ENCODE measurements around the gene UNC5CL. TPM values are rescaled to one million over a fixed set of nuclear protein-coding genes. Genes with fewer than 3 reads are reported as not detected.

UNC5CL gene
- total and polyA plus RNA-seq, 4 donors, result 1.6 to 4.0 (median 2.1) TPM

DNA sequence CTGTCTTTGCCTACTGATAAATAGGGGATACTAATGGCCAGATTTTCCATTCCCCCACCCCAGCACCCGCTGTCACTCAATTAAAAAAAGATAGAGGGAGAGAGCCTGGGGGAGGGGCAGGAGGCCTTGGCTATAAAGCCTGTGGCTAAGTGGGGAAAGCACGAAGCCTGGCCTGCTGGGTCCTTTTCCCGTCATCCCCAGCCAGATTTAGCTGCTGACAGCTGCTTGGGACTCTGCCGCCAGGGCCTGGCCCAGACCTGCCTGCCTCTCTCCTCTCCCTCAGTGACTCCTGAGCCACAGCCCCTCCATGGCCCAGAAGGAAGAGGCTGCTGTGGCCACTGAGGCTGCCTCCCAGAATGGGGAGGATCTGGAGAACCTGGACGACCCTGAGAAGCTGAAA, 14.0 kb upstream of the UNC5CL start, which contains the start of gene APOBEC2:
Gene APOBEC2, plus strand, starts transcription at position 162 of the 400 bp plus-strand sequence. Its CDS starts 146 bp downstream, at position 308.
- no peaks in the 10 kb centered on the region for H3K36me3 ChIP-seq (ENCODE audit: control insufficient read depth in 4 of 4, insufficient read depth in 4 of 4, low read length in 4 of 4)
- 78 to 84% methylated on average over 5 of the region's 5 CpGs for WGBS, 2 donors
- H3K27ac ChIP-seq (ENCODE audit: low read depth in 1 of 2, low read length in 1 of 2), result peak within 1 kb of the TSS in 1 of 2 donors; percentile 82
- no peak within 1 kb of the TSS for H3K4me3 ChIP-seq
- no peaks in the 10 kb centered on the region for H3K9me3 ChIP-seq (ENCODE audit: control insufficient read depth in 4 of 4, insufficient read depth in 3 of 4, low read length in 3 of 4)
- DNase-seq, result peak in 2 of 3 donors; percentile 29 to 53
- H3K4me1 ChIP-seq (ENCODE audit: control insufficient read depth in 5 of 5, insufficient read depth in 5 of 5, low read length in 5 of 5), result peaks cover 0 to 8% (median 0%) of the 10 kb centered on the region in 5 donors
- no peaks in the 10 kb centered on the region for H3K27me3 ChIP-seq (ENCODE audit: control insufficient read depth in 3 of 3, insufficient read depth in 3 of 3, low read length in 2 of 3)
- no peak for ATAC-seq (ENCODE audit: insufficient read depth, low FRiP score)
- H3K9ac ChIP-seq (ENCODE audit: insufficient read depth in 1 of 2, low read length in 2 of 2), result no peak within 1 kb of the TSS
- no peak for TF ChIP-seq CTCF (IDR thresholded peaks at IDR 0.05; ENCODE audit: control extremely low read depth, extremely low read depth)

DNA sequence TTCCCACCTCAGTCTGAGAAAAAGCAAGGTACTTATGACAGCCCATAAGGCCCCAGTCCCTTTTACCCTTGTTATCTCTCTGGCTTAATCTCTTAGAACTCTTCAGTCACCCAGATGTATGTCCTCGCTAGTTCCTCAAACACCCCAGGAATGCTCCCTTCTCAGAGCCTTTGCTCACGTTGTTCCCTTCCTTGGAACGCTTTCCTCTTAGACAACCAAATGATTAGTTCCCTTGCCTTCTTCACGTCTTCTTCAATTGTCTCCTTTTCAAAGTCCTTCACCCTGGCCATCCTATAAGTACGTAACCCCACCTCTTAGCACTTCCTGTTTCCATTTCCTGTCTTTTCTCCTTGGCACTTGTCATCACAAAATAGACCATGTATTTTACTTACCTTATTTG, 12.9 kb upstream of the UNC5CL start:
- ATAC-seq (ENCODE audit: insufficient read depth, low FRiP score) (no peak), DNase-seq (no peak)
- H3K9me3 ChIP-seq (ENCODE audit: control insufficient read depth in 4 of 4, insufficient read depth in 3 of 4, low read length in 3 of 4), result no peaks in the 10 kb centered on the region
- H3K36me3 ChIP-seq (ENCODE audit: control insufficient read depth in 4 of 4, insufficient read depth in 4 of 4, low read length in 4 of 4), result no peaks in the 10 kb centered on the region
- no peak for TF ChIP-seq CTCF (IDR thresholded peaks at IDR 0.05; ENCODE audit: control extremely low read depth, extremely low read depth)
- peak overlapping the region in 1 of 2 donors; percentile 82 for H3K27ac ChIP-seq (ENCODE audit: low read depth in 1 of 2, low read length in 1 of 2)
- 46 to 56% methylated on average over 5 of the region's 5 CpGs for WGBS, 2 donors
- H3K27me3 ChIP-seq (ENCODE audit: control insufficient read depth in 3 of 3, insufficient read depth in 3 of 3, low read length in 2 of 3), result no peaks in the 10 kb centered on the region
- H3K9ac ChIP-seq (ENCODE audit: insufficient read depth in 1 of 2, low read length in 2 of 2), result no peak overlapping the region
- peaks cover 0 to 8% (median 0%) of the 10 kb centered on the region in 5 donors for H3K4me1 ChIP-seq (ENCODE audit: control insufficient read depth in 5 of 5, insufficient read depth in 5 of 5, low read length in 5 of 5)
- H3K4me3 ChIP-seq, result no peak overlapping the region

- no peak overlapping the region for H3K27ac ChIP-seq (ENCODE audit: low read depth in 1 of 2, low read length in 1 of 2)
- no peak for DNase-seq
- no peaks in the 10 kb centered on the region for H3K27me3 ChIP-seq (ENCODE audit: control insufficient read depth in 3 of 3, insufficient read depth in 3 of 3, low read length in 2 of 3)
- H3K9ac ChIP-seq (ENCODE audit: insufficient read depth in 1 of 2, low read length in 2 of 2), result no peak overlapping the region
- H3K36me3 ChIP-seq (ENCODE audit: control insufficient read depth in 4 of 4, insufficient read depth in 4 of 4, low read length in 4 of 4), result no peaks in the 10 kb centered on the region
- ATAC-seq (ENCODE audit: insufficient read depth, low FRiP score), result no peak
- H3K4me1 ChIP-seq (ENCODE audit: control insufficient read depth in 5 of 5, insufficient read depth in 5 of 5, low read length in 5 of 5), result peaks cover 0 to 8% (median 0%) of the 10 kb centered on the region in 5 donors
- no peak overlapping the region for H3K4me3 ChIP-seq
- TF ChIP-seq CTCF (IDR thresholded peaks at IDR 0.05; ENCODE audit: control extremely low read depth, extremely low read depth), result no peak
- H3K9me3 ChIP-seq (ENCODE audit: control insufficient read depth in 4 of 4, insufficient read depth in 3 of 4, low read length in 3 of 4), result no peaks in the 10 kb centered on the region
- 82 to 92% methylated on average over 3 of the region's 3 CpGs for WGBS, 2 donors
Measured at GRCh38 chr6:41050536-41050935, 11.5 kb upstream of the UNC5CL start.

- Histone ChIP-seq H3K9ac (ENCODE audit: insufficient read depth in 1 of 2, low read length in 2 of 2) (no peak overlapping the region), H3K27ac (ENCODE audit: low read depth in 1 of 2, low read length in 1 of 2) (peak overlapping the region in 1 of 2 donors; percentile 49), H3K4me3 (no peak overlapping the region), H3K9me3 (ENCODE audit: control insufficient read depth in 4 of 4, insufficient read depth in 3 of 4, low read length in 3 of 4) (no peaks in the 10 kb centered on the region), H3K27me3 (ENCODE audit: control insufficient read depth in 3 of 3, insufficient read depth in 3 of 3, low read length in 2 of 3) (no peaks in the 10 kb centered on the region), H3K4me1 (ENCODE audit: control insufficient read depth in 5 of 5, insufficient read depth in 5 of 5, low read length in 5 of 5) (peaks cover 0 to 8% (median 0%) of the 10 kb centered on the region in 5 donors), H3K36me3 (ENCODE audit: control insufficient read depth in 4 of 4, insufficient read depth in 4 of 4, low read length in 4 of 4) (no peaks in the 10 kb centered on the region)
- 81 to 92% methylated on average over 7 of the region's 7 CpGs for WGBS, 2 donors
- no peak for TF ChIP-seq CTCF (IDR thresholded peaks at IDR 0.05; ENCODE audit: control extremely low read depth, extremely low read depth)
- ATAC-seq (ENCODE audit: insufficient read depth, low FRiP score), result no peak
- no peak for DNase-seq
Measured at GRCh38 chr6:41049955-41050354, 10.9 kb upstream of the UNC5CL start.
